ENCODE results near the gene ADAMTS8.

GRCh38 chr11:130469181-130469580, 40.8 kb upstream of the ADAMTS8 start:
- TF ChIP-seq CTCF (IDR thresholded peaks at IDR 0.05; ENCODE audit: low read depth, low read length) = no peak
- no peak for TF ChIP-seq EZH2phosphoT487 (IDR thresholded peaks at IDR 0.05; ENCODE audit: low read depth)

Measured in OCI-LY3 (cell line).